ENCODE data around the gene SGSH.
"Not testable (repeated sequence)": the region's sequence is repeated elsewhere in the genome, so short reads cannot be mapped to it uniquely, and the experiment has no call there.

SGSH gene

DNA sequence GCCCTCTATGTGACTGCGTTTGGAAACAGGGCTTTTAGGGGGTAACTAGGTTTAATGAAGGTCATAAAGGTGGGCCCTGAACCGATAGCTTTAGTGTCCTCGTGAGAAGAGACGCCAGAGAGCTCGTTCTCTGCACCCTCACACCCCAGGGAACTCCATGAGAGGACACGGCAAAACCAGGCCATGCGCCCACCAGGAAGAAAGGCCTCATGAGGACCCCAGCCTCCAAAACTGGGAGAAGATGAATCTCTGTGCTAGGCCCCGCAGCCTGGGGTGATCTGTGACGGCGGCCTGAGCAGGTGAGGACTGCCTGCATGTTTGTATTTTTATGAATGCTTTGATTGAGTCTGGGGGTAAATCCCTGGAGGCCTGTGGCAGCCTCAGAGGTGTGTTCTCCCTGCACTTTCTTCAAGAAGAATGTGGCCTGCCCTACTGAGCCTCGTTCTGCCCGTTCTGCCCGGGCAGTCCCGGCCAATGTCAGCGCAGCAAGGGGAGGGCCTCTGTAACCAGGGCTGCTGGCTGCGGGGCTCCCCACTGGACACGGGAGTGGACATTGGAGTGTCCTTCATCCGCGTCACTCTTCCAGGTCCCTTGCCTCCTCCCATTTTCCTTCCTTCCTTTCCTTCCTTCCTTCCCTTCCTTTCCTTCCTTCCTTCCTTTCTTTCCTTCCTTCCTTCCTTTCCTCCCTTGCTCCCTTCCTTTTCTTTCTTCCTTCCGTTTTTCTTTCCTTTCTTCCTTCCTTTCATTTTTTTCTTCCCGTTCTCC, 33.7 kb upstream of the SGSH start:
- no peak for FAIRE-seq

DNA sequence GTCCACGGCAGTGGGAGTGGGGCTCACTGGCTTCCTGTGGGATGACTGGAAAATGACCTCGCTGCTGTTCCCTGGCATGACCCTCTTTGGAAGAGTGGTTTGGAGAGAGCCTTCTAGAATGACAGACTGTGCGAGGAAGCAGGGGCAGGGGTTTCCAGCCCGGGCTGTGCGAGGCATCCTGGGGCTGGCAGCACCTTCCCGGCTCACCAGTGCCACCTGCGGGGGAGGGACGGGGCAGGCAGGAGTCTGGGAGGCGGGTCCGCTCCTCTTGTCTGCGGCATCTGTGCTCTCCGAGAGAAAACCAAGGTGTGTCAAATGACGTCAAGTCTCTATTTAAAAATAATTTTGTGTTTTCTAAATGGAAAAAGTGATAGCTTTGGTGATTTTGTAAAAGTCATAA, 32.7 kb upstream of the SGSH start:
- no peak for FAIRE-seq

DNA sequence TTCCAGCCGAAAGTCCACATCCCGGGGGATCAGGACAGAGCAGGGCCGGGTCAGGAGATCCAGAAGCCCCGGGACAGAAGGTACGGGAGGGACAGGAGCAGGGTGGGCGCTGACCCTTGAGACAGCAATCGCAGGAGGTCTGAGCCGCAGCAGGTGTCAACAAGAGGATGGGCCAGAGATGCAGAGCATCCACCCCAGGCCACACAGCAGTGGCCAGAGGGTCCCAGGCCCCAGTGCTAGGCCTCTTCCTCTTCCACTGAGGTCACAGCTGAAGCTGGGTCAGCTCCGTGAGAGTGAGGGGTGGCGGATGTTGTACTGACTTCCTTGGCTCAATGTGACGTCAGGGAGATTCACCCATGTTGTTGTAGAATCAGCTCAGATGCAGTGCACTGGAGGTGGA, 31.8 kb upstream of the SGSH start:
- FAIRE-seq: no peak

DNA sequence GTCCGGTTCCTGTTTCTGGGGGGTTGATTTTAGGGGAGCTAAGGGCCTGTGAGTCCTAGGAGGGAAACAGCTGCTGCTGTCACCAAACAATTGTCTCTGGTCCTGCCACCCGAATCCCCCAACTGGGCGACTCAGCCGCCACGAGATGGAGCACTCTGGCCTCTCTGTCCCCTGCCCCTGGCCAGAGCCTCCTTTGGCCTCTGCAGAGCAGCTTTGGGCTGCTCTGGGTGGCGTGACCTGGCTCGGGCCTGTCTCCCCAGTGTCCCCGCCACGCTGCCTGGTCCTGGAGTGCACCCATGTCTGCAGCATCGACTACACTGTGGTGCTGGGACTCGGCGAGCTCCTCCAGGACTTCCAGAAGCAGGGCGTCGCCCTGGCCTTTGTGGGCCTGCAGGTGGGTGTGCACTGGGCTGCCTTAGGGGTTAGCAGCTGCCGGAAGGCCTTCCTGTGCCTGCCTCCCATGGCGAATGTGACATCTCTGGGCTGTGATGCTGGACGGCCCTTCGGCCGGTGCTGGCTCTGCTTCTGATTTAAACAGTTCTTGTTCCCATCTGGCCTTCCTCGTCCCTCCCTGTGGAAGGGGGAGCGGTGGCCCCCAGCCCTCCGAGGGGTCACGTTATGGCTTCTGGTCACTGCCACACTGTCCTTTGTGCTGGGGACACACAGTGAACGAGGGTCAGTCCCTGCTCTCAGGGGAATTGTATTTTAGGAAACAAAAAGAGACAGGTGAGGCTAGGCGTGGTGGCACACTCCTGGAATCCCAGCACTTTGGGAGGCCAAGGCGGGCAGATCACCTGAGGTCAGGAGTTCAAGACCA, 29.0 kb upstream of the SGSH start:
- FAIRE-seq: no peak

DNA sequence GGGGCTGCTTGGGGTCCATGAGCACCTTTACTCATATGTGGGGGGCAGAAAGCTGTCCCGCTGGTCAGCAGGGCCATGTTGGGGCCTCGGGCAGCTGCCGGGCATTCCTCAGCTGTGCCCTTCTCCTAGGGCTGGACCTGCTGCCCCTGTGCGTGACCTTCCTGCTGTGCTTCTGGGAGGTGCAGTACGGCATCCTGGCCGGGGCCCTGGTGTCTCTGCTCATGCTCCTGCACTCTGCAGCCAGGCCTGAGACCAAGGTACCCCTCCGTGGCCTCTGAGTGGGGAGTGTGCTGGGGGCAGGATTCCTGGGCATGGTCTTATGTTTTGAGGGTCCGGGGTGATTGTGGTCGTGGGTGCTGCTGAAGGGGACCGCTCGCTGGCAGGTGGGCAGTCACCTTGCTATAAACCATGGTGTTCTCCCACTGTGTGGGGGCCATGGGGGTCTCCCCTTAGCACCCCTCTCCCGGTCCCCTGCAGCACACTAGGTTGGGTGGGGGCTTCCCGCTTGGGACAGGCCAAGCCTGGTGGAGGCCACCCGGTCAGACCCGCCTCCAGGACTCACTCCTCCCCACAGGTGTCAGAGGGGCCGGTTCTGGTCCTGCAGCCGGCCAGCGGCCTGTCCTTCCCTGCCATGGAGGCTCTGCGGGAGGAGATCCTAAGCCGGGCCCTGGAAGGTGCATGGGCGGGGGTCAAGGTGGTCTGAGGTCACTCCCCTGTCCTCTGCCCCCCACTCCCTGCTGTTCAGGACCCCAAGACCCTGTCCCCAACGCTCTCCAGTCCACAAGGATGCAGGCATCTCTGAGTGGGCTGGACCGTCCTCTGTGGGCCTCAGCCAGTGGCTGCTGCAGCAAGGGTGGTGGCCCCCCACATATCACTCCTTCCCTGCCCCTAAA, 28.1 kb upstream of the SGSH start:
- no peak for FAIRE-seq

DNA sequence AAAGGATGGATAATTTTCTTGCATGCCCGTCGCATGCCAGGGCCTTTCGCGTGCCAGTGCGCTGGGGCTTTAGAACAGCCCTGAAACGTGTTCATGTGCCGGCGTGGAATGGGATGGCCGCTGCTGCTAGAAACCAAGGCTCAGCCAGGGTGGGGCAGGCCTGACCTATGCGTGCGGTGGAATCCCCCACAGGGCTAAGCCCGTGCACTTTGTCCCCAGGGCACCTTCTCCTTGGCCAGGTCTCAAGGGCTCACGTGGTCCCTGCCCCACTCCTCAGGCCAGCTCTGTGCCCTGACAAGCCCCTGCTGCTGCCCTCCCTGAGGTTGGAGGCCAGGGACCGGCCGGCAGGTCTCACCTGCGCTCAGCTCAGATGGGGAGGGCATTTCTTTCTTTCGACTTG, 27.4 kb upstream of the SGSH start:
- FAIRE-seq: no peak

DNA sequence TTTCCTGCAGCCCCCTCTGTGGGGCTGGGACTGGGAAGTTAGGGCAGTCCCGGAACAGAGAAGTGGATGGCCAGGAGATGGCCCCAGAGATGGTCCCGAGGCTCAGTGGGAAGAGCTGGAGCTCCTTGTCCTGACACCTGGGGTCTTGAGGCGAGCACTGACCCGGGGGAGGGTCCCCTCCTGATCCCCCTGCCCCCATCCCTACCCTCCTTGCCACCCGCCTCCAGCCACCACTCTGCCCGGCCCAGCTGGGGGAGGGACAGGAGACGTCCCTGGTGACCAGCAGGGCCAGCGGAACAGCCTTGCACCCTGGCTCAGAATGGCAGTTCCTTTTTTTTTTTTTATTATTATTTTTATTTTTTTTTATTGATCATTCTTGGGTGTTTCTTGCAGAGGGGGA, 26.6 kb upstream of the SGSH start:
- no peak for FAIRE-seq

DNA sequence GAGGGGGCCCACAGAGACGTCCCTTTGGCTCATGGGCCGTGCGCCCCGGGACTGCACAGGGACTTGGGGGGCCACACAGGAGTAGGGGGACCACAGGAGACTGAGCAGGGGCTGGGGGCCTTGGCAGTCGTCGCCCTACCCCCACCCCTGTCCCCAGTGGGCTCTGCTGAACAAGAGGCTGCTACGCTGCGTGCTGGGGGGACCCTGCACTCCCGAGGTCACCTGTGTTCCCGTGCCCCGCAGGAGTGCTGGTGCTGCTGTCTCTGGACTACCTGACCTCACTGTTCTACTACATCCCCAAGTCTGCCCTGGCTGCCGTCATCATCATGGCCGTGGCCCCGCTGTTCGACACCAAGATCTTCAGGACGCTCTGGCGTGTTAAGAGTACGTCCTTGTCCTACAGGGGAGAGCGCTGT, 26.1 kb upstream of the SGSH start:
- no peak for FAIRE-seq

DNA sequence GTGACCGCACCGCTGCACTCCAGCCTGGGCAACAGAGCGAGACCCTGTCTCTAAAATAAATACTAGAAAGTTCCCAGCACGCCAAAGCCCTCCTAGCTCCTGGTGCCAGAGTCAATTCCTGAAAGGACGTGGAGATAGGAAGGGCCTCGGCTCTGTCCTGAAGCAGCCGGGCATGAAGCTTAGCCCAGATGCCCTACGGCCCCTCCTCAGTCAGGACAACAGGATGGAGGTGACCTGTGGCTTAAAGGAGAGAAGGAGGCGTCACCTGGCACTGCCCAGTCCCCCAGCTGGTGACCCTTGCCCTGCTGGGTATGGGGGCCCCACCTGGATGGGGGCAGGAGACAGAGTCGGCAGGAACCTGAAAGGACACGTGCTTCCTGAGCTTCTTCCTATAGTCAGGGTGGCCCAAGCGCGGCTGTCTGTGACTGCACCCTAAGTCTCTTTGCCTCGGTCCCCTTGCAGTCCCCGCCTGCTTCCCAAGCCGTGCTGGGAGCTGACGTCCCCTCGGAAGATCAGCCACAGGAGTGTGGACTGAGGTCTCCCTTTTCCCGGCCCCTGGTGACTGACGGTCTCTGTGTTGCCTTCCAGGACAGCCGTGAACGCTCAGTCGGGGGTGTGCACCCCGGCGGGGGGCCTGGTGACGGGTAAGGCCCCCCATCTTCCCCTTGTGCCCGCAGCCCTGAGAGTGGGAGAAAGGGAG, 25.6 kb upstream of the SGSH start:
- no peak for FAIRE-seq

DNA sequence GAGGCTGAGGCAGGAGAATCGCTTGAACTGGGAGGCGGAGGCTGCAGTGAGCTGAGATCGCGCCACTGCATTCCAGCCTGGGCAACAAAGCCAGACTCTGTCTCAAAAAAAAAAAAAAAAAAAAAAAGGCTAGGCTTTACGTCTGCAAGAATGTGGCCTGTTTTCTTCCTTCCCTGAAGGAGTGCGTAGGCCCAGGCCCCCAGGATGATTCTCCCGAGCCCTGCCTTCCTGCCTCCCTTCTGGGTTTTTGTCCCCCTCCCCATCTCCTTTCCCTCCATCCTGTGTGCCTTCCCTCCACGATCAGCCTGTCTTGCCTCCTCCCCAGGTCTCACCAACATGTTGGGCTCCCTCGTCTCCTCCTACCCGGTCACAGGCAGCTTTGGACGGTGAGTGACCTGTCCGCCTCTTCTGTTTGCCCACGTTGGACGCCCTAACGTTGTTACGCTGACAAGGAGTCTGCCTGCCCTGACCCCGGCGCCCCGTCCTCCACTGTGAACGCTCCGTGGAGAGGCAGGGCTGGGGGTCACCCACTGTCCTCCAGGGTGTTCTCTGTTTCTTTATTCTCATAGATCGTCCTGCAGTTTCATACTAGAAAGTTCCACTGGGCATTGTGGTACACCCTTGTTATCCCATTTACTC, 24.9 kb upstream of the SGSH start:
- FAIRE-seq: no peak

DNA sequence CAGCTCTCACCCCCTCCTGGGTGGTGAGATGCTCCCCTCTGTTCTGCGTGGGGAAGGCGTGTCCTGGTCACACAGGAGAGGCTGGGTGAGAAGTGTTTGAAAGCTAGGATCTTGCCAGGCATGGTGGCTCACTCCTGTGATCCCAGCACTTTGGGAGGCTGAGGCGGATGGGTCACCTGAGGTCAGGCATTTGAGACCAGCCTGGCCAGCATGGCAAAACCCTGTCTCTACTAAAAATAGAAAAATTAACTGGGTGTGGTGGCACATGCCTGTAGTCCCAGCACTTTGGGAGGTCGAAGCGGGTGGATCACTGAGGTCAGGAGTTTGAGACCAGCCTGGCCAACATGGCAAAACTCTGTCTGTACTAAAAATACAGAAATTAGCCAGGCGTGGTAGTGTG, 24.3 kb upstream of the SGSH start:
- not testable (repeated sequence) for FAIRE-seq

DNA sequence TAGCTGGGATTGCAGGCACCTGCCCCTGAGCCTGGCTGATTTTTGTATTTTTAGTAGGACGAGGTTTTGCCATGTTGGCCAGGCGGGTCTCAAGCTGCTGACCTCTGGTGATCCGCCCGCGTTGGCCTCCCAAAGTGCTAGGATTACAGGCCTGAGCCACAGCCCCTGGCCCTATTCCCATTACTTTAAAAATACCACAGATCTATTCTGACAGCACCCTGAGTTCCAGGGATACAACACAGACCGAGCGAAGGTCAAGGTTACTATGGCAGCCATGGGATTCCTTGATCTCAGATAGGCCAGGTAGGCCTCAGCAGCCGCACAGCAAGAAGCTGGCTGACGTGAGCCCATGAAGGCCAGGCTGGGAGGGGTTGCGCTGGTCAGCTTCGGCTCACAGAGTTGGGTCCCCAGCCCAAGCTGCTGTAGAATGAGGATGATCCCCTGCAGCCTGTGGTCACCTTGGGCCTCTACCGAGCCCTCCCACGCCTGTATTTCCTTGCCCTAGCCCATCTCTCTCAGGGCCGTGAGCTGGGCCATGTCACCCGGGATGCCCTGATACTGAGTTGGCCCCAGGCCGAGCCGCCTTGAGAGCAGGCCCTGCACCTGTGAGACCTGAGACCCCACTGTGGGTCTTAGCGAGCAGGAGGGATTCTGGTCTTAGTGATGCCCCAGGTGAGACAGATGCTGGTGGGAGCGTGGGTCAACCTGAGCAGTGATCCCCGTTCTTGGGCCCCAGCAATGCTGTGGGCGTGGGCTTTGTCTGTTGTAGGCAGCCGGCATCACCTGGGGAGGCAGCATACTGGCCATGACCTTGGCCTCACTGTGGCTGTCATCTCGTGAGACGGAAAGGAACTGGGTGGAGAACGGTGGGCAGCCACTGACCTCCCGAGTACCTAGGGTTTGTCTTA, 23.6 kb upstream of the SGSH start:
- FAIRE-seq: no peak

DNA sequence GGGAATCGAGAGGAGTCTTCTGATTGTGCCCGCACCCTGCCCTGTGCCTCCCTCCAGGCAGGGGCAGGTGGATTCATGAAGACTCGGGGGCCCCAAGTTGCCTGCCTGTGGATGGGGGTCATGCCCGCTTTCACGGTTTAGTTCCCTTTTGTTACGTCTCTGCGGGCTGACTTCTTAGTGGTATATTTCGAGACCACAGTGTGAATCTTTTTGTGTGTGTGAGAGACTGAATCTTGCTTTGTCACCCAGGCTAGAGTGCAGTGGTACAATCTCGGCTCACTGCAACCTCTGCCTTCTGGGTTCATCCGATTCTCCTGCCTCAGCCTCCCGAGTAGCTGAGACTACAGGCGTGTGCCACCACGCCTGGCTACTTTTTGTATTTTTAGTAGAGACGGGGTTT, 22.4 kb upstream of the SGSH start:
- no peak for FAIRE-seq

DNA sequence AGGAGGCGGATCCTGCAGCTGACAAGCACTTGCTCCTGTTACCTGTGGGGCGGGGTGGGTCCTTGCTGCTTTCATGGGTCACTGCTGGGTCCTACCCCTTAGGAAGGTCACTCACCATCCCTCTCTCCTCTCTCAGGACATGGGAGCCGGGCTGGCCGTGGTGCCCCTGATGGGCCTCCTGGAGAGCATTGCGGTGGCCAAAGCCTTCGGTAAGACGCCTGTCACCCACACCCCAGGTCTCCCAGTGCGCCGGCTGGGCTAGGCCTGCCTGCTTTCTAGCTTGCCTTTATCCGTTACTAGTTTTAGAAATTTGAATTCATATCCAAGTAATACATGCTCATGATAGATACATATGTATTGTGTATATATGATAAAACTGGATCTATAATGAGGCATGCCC, 17.3 kb upstream of the SGSH start:
- no peak for FAIRE-seq

DNA sequence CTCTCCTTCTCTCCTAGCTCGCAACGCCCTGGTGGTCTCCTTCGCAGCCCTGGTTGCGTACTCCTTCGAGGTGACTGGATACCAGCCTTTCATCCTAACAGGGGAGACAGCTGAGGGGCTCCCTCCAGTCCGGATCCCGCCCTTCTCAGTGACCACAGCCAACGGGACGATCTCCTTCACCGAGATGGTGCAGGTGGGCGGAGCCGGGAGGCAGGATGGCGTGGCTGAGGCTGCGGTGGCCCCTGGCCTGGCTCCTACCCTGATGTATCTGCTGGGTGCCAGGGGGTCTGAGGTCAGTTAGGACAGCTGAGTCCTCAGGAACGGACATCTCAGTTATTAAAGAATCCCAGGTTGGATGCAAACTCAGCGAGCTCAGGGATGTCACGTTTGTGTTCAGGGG, 16.8 kb upstream of the SGSH start:
- FAIRE-seq: no peak

DNA sequence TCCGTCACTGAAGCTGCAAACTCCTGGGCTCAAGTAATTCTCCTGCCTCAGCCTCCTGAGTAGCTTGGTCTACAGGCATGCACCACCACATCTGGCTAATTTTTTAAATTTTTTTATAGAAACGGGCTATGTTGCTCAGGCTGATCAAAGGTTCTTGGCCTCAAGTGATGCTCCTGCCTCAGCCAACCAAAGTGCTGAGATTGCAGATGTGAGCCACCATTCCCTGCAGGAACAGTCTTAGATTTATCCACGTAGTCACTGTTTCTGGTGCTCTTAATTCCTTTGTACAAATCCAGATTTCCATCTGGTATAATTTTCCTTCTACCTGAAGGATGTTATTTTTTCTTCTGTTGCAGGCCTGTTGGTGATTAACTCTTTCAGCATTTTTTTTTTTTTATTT, 13.1 kb upstream of the SGSH start:
- FAIRE-seq: no peak

DNA sequence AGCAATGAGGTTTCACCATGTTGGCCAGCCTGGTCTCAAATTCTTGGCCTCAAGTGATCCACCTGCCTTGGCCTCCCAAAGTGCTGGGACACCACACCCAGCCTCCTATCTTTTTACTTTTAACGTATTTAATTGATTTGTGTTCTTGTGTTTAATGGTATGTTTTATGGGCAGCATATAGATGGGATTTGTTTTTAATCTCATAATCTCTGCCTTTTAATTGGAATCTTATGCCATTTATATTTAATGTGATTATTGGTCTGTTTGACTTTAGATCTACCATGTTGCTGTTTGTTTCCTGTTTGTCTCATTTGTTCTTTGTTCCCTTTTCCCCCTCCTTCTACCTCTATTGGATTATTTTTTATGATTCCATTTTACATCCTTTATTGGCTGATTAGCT, 12.3 kb upstream of the SGSH start:
- FAIRE-seq: no peak

DNA sequence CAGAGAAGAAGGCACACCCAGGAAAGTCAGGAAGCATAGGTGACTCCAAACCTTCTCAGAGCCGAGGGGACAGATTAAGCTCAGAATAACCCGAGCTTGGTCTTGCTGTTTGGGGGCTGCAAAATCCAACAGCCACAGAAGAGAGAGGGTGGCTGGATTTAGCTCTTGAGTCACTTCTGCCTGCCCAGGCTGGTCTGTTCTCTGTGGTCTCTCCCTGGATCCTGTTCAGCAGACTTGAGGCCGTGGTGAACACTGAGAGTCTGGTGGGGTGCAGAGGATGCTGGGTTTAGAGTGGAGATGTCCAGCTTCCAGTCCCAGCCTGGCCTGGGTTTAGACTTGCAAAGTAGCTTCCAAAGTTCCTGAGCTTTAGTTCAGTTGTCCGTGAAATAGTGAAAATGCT, 8.9 kb upstream of the SGSH start:
- no peak for FAIRE-seq

DNA sequence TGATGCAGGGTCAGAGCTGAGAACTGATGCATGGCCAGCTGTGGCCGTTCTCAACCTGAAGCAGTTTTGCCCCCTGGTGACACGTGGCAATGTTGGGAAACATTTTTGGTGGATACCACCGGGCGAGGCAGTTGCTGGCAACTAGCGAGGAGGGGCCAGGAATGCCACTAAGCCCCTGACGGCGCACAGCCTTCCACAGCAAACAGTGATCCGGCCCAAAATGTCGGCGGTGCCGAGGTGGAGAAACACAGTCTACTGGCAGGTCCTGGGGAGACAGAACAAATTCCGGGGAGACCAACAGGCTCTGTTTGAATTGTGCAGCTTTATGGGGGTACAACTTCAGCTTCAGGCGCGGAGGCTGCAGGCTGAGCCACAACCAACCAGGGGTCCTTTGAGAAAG, 8.3 kb upstream of the SGSH start:
- FAIRE-seq: no peak

DNA sequence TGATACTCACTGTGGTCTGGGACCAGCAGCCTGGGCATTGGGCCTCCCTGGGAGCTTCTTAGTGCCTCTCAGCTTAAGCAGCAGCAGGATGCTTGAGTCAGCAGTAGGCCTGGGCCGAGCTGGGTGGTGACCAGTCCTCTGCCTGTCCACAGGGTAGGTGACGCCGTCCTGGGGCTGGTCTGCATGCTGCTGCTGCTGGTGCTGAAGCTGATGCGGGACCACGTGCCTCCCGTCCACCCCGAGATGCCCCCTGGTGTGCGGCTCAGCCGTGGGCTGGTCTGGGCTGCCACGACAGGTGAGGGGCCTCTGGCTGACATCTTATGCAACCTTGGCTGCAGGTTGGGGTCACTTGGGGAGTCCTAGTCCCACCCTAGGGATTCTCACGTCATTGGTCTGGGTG, 7.5 kb upstream of the SGSH start:
- FAIRE-seq: no peak

DNA sequence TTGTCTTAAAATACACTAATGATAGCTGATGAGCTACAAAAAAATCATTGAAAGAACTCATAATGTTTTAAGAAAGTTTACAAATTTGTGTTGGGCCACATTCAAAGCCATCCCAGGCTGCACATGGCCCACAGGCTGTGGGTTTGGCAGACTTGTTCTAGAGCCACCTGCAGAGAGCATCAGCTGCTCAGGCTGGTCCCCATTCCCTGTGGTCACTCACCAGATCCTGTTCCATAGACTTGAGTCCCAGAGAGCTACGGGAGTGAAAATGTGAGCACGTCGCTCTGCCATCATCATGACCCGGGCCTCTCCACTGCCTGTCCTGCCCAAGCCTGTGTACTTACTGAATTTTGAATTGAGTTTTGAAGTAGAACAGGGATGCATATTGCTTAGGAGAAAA, 7.0 kb upstream of the SGSH start:
- FAIRE-seq: no peak
